HCT116 (cell line): ENCODE results near the gene GPLD1. TPM values are rescaled to one million over a fixed set of nuclear protein-coding genes. Genes with fewer than 3 reads are reported as not detected.
"Not testable (repeated sequence)": the region's sequence is repeated elsewhere in the genome, so short reads cannot be mapped to it uniquely, and the experiment has no call there.

Experiments used
- ATAC-seq: fragments of 200-7000 bp; cut with Tn5 transposase; 2 replicates; pipeline ENCODE4 v1.9.1; 2020; ENCODE audit warnings: mild to moderate bottlenecking, moderate library complexity
- BruUV-seq: library from RNA; stranded (reverse); fragments of 400-500 nt; replicated peaks from 2 replicates; lab custom pipeline; 2021; lab: Mats Ljungman, UMichigan
- CTCF ChIA-PET: fragments of 300-600 bp; sonication (Branson Sonifier 250); formaldehyde crosslinking; loops from one replicate; lab custom pipeline; 2021; ENCODE audit warnings: antibody characterized with exemption; lab: Charles Lee
- POLR2A ChIA-PET: fragments of 300-600, 350-600 bp; sonication (Branson Sonifier 250); formaldehyde crosslinking; loops from one replicate; lab custom pipeline; 2021; ENCODE audit warnings: antibody characterized with exemption; lab: Charles Lee
- RAD21 ChIA-PET, 2 experiments: fragments of 300-600 bp; sonication (Branson Sonifier 250); formaldehyde crosslinking; loops; one replicate each; lab custom pipeline; 2023; ENCODE audit warnings: low total read pairs in 2 of 2; ENCODE audit not compliant: uncharacterized antibody in 2 of 2, unreplicated experiment in 2 of 2, low non-redundant PET in 1 of 2; lab: Charles Lee
- DNase-seq: peaks from one replicate; pipeline ENCODE4 v3.0.0-alpha.2; 2010; ENCODE audit warnings: low read depth, low spot score
- H2AFZ ChIP-seq: fragments of 200-600 bp; shearing (Covaris generic), sonication (generic); 2 replicates; pipeline ENCODE4 v1.6.1; 2017; ENCODE audit warnings: low read depth, mixed run types, mixed read lengths, antibody characterized with exemption, low read length; ENCODE audit not compliant: poor library complexity, severe bottlenecking
- H3K27ac ChIP-seq: 2 replicates; pipeline ENCODE4 v1.5.1; 2012; ENCODE audit warnings: low read depth, low read length
- H3K27me3 ChIP-seq: fragments of 200-600 bp; sonication (generic); 2 replicates; pipeline ENCODE4 v1.6.1; 2016; ENCODE audit warnings: mixed run types, low read length, mixed read lengths; ENCODE audit not compliant: insufficient read depth
- H3K36me3 ChIP-seq, 2 experiments: fragments of 200-500 bp in 1 of 2; fragments of 200-600 bp in 1 of 2; sonication (Bioruptor generic) in 1 of 2; sonication (generic) in 1 of 2; 2 replicates each; pipeline versions ENCODE4 v1.5.1 to v1.6.1; 2014 to 2016; ENCODE audit warnings: low read length in 2 of 2, inconsistent platforms in 1 of 2, mixed read lengths in 1 of 2, mixed run types in 1 of 2; ENCODE audit not compliant: insufficient read depth in 2 of 2, control insufficient read depth in 1 of 2
- H3K4me1 ChIP-seq, 2 experiments: fragments of 200-600 bp in 1 of 2; sonication (generic) in 1 of 2; 2 replicates each; pipeline versions ENCODE4 v1.5.1 to v1.6.1; 2012 to 2017; ENCODE audit warnings: low read length in 2 of 2, inconsistent platforms in 1 of 2, mild to moderate bottlenecking in 1 of 2, mixed read lengths in 1 of 2, mixed run types in 1 of 2, moderate library complexity in 1 of 2; ENCODE audit not compliant: insufficient read depth in 2 of 2, control insufficient read depth in 1 of 2
- H3K4me2 ChIP-seq: fragments of 200-600 bp; sonication (generic); 2 replicates; pipeline ENCODE4 v1.6.1; 2017; ENCODE audit warnings: mixed run types, low read length, mixed read lengths
- H3K4me3 ChIP-seq, 2 experiments: fragments of 200-600 bp in 1 of 2; sonication (generic) in 1 of 2; replicated peaks in 1 of 2; 2 replicates each; pipeline ENCODE4 v1.5.1; 2011 to 2016; ENCODE audit warnings: low read length in 2 of 2, control low read depth in 1 of 2, low read depth in 1 of 2, mild to moderate bottlenecking in 1 of 2, mixed read lengths in 1 of 2, mixed run types in 1 of 2
- H3K79me2 ChIP-seq: fragments of 200-600 bp; sonication (generic); 2 replicates; pipeline ENCODE4 v1.6.1; 2017; ENCODE audit warnings: mild to moderate bottlenecking, mixed run types, low read length, moderate library complexity, mixed read lengths; ENCODE audit not compliant: insufficient read depth
- H3K9ac ChIP-seq: fragments of 200-600 bp; sonication (generic); 2 replicates; pipeline ENCODE4 v1.6.1; 2016; ENCODE audit warnings: low read length, mixed read lengths
- H3K9me2 ChIP-seq: fragments of 200-600 bp; sonication (generic), shearing (Covaris generic); 2 replicates; pipeline ENCODE4 v1.6.1; 2017; ENCODE audit warnings: mixed run types, mild to moderate bottlenecking, moderate library complexity; ENCODE audit not compliant: insufficient read depth
- H3K9me3 ChIP-seq, 2 experiments: fragments of 200-500 bp in 1 of 2; fragments of 200-600 bp in 1 of 2; sonication (Bioruptor generic) in 1 of 2; sonication (generic) in 1 of 2; 2 replicates each; pipeline ENCODE4 v1.6.1; 2014 to 2017; ENCODE audit warnings: low read length in 2 of 2, mixed read lengths in 2 of 2, inconsistent platforms in 1 of 2, low read depth in 1 of 2, mild to moderate bottlenecking in 1 of 2, mixed run types in 1 of 2, moderate library complexity in 1 of 2; ENCODE audit not compliant: control insufficient read depth in 1 of 2, insufficient read depth in 1 of 2
- H4K20me1 ChIP-seq: fragments of 200-600 bp; sonication (generic), shearing (Covaris generic); 2 replicates; pipeline ENCODE4 v1.6.1; 2017; ENCODE audit warnings: mixed run types, mild to moderate bottlenecking, moderate library complexity; ENCODE audit not compliant: insufficient read depth
- EGR1 ChIP-seq: IDR thresholded peaks from 2 replicates; pipeline ENCODE4 v1.6.1; 2012; ENCODE audit warnings: low read depth
- ELF1 ChIP-seq: IDR thresholded peaks from 2 replicates; pipeline ENCODE4 v1.6.1; 2012; ENCODE audit warnings: low read depth, borderline replicate concordance
- EZH2 ChIP-seq: fragments of 200-600 bp; sonication (generic); IDR thresholded peaks from 2 replicates; pipeline ENCODE4 v1.6.1; 2017; ENCODE audit warnings: antibody characterized with exemption, mixed run types
- EZH2phosphoT487 ChIP-seq: fragments of 200-600 bp; IDR thresholded peaks from 2 replicates; pipeline ENCODE4 v1.6.1; 2018; ENCODE audit warnings: antibody characterized with exemption, borderline replicate concordance
- SIN3A ChIP-seq: IDR thresholded peaks from 2 replicates; pipeline ENCODE4 v1.6.1; 2012; ENCODE audit warnings: low read depth
- TCF7L2 ChIP-seq: IDR thresholded peaks from 2 replicates; pipeline ENCODE4 v1.7.0; 2011; ENCODE audit warnings: borderline replicate concordance, inconsistent platforms; ENCODE audit not compliant: insufficient read depth, insufficient read length; ENCODE audit errors: extremely low read depth
- ZBTB33 ChIP-seq: IDR thresholded peaks from 2 replicates; pipeline ENCODE4 v1.6.1; 2011; ENCODE audit warnings: mild to moderate bottlenecking, low read length, moderate library complexity; ENCODE audit not compliant: insufficient replicate concordance; ENCODE audit errors: extremely low read depth
- ZFX ChIP-seq: fragments of 450-650 bp; IDR thresholded peaks from 2 replicates; pipeline ENCODE4 v1.6.1; 2017
- intact Hi-C: fragments of 100-400 bp; cut with micrococcal nuclease; formaldehyde crosslinking; loops from 2 replicates; pipeline ENCODE4 v1.10.0; 2022
- total RNA-seq: library from RNA; stranded (reverse); gene quantifications from one replicate; pipeline ENCODE4 v1.2.1, GENCODE V29; 2021; ENCODE audit not compliant: unreplicated experiment

The GPLD1 gene
- total RNA-seq, 1 experiment from 2014 or later = 2.1 TPM

GRCh38 chr6:24385536-24386269 lies 103.7 kb downstream of the GPLD1 start:
- Histone ChIP-seq H4K20me1 (no peaks in the 10 kb centered on the region), H3K9me2 (no peaks in the 10 kb centered on the region), H3K27me3 (no peaks in the 10 kb centered on the region), H3K27ac (no peak overlapping the region), H3K9ac (no peak overlapping the region), H3K79me2 (no peaks in the 10 kb centered on the region), H3K4me1 (peaks cover 0 to 5% of the 10 kb centered on the region in 2 experiments; a peak in 2 of 4 replicates), H3K4me2 (no peak overlapping the region), H3K36me3 (no peaks in the 10 kb centered on the region), H3K9me3 (no peaks in the 10 kb centered on the region), H2AFZ (no peak overlapping the region), H3K4me3 (no peak overlapping the region)
- no peak for TF ChIP-seq TCF7L2
- TF ChIP-seq ZBTB33 = no peak
- no peak for TF ChIP-seq EZH2
- TF ChIP-seq EZH2phosphoT487 = no peak
- TF ChIP-seq EGR1 = no peak
- no peak for TF ChIP-seq ELF1
- TF ChIP-seq SIN3A = no peak
- TF ChIP-seq ZFX = no peak
- no peak for DNase-seq
- POLR2A ChIA-PET = no interaction called here
- BruUV-seq = no TSS peak
- no peak for ATAC-seq
- intact Hi-C loops = no loop called here
- CTCF ChIA-PET = interaction anchor here (1.2 to 1.5 kb wide), 2 partner anchors 26 to 102 kb away, joined by 3 read pairs; no protein-coding TSS in a partner anchor
- RAD21 ChIA-PET = no interaction called here

- RAD21 ChIA-PET, intact Hi-C loops, H4K20me1 ChIP-seq, CTCF ChIA-PET, ATAC-seq, H3K4me1 ChIP-seq, H3K4me2 ChIP-seq, H3K27me3 ChIP-seq, H2AFZ ChIP-seq, H3K79me2 ChIP-seq, H3K36me3 ChIP-seq, DNase-seq, POLR2A ChIA-PET, H3K27ac ChIP-seq, H3K9ac ChIP-seq, BruUV-seq, H3K4me3 ChIP-seq, H3K9me3 ChIP-seq, H3K9me2 ChIP-seq: not testable (repeated sequence)
Measured at GRCh38 chr6:24384369-24385130, 104.8 kb downstream of the GPLD1 start.

GRCh38 chr6:24382891-24383494 lies 106.4 kb downstream of the GPLD1 start:
- H3K27ac ChIP-seq, CTCF ChIA-PET, ATAC-seq, intact Hi-C loops, RAD21 ChIA-PET, H3K79me2 ChIP-seq, H4K20me1 ChIP-seq, H3K9me2 ChIP-seq, H3K4me3 ChIP-seq, BruUV-seq, H3K9me3 ChIP-seq, H3K36me3 ChIP-seq, DNase-seq, POLR2A ChIA-PET, H3K4me2 ChIP-seq, H3K9ac ChIP-seq, H3K27me3 ChIP-seq, H3K4me1 ChIP-seq, H2AFZ ChIP-seq: not testable (repeated sequence)
